ENCODE results near the gene PTPN6.
A peak's percentile ranks its signal among the peaks of the same experiment; 100 is the strongest.

PTPN6 gene

GRCh38 chr12:6942331-6942665 lies 8.9 kb upstream of the PTPN6 start:
- no peak for DNase-seq

GRCh38 chr12:6943389-6943721 lies 7.8 kb upstream of the PTPN6 start:
- DNase-seq, result peak; percentile 90

- peak; percentile 96 for DNase-seq
Measured at GRCh38 chr12:6943722-6944380, 7.3 kb upstream of the PTPN6 start, which contains the start of the genes C12orf57 and RNU7-1. Gene C12orf57 (plus strand): TSS chr12:6944022. CDS start chr12:6944122, 100 bp downstream. Gene RNU7-1 (plus strand): TSS chr12:6943816.

DNA sequence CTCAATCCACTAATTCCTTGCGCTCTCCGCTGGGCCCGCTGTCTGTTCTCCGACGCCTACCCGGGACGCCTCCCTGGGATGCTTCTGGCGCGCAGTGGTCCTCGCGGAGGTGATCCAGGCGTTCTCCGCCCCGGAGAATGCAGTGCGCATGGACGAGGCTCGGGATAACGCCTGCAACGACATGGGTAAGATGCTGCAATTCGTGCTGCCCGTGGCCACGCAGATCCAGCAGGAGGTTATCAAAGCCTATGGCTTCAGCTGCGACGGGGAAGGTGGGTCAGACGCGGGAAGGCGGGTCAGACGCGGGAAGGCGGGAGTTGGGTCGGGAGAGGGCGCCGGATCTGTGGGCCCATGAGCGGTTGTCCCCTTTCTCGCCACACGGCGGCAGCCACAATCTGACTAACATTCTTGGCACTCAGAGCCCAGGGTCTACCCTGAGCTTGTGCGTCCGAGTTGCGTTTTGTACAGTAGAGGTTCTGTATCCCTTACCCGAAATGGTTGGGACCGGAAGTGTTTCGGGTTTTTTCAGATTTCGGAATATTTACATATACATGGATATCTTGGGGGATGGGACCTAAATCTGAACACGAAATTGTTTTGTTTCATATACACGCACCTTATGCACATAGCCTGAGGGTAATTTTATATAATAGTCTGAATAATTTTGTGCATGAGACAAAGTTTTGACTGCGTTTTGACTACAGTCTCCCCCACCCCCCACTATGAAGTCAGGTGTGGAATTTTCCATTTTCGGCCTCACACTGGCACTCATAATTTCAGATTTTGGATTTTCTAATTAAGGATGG lies 6.6 kb upstream of the PTPN6 start:
- DNase-seq, result peak; percentile 95

DNA sequence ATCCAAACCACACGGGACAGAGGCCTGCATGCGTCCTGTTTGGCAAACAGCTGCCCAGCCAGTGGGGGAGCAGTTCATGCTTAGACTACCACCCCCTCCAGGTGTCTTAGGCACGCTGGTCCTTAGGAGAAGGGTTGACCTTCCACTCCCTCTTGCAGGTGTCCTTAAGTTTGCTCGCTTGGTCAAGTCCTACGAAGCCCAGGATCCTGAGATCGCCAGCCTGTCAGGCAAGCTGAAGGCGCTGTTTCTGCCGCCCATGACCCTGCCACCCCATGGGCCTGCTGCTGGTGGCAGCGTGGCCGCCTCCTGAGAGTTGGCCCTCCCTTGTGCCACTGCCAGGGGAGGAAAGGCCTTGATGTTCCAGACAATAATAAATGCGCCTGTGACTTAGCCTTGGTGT lies 5.5 kb upstream of the PTPN6 start:
- DNase-seq, result no peak

DNA sequence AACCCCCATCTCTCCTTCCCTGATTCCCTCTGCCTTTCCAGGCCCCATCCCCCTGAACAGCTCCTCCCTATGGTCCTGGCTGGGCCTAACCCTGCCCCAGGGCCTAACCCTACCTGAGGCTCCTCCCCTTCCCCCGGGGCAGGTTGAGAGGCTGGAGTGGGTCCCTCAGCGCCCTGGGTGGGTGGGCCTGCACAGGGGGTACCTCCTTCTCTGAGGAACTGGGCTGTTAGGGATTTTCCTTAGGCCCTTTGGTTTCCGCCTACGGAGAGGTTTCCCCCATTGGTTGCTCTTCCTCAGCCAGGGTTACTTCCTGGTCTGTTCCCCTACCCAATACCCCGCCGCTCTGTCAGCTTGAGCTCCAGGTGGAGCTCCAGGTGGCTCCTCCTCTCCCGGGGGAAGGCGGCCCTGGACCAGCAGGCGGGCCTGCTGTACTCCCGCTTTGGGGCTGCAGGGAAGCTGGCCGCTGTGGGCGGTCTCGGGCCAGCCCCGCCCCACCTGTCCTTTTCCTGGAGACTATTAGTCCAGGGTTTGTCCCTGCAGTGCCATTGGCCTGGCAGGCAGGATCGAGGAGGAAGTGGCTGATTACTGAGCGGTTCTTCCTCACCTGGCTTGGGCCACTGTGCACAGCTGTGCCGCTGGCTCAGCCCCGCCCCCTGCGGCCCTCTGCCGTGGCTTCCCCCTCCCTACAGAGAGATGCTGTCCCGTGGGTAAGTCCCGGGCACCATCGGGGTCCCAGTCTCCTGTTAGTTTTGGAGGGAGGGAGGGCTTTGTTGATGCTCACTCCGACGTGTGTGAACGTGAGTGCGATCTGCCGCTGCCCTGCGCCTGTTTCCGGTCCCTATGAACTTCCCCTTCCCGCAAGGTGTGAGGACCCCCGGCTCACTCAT lies 4.9 kb upstream of the PTPN6 start:
- DNase-seq, result peak; percentile 80

DNA sequence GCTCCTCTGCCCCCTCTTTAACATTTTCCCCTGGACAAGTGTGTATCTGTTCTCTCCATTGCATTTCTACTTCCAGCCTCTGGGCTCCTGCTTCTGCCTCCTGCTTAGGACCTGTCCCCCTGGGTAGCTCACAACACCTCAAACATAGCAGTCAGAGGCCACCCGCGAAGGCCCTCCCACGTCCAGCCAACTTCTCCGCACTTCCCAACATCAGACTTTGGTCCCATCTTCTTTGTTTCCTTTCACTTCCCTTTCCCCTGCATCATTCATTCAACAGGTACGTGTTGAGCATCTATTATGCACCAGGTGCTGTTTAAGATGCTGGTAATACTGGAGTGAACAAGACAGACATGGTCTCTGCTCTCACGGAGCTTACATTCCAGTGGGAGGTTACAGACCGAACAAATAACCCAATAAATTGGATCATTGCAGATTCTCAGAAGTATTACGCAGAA lies 4.2 kb upstream of the PTPN6 start:
- no peak for DNase-seq

- DNase-seq, result no peak
Measured at GRCh38 chr12:6947615-6948014, 3.5 kb upstream of the PTPN6 start.

GRCh38 chr12:6948873-6949594 lies 2.1 kb upstream of the PTPN6 start:
- peak; percentile 48 for DNase-seq

DNA sequence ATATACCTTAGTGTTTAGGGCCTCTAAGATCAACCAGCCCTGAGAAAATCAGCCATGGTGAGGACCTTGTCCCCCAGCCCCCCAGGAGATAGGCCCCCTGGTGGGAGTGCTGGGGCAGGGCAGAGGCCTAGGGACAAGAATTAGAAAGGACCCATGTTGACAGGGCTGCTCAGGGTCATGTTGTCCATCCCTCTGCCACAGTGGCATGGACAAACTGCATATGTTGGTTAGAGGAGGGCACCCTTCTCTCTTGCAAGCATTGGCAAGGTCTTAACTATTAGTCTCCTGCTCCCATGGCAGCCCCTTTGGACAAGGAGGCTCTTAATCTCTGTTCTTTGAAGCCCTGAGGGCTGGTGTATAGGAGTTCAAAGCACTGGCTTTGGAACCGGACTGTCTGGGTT lies 755 bp upstream of the PTPN6 start:
- DNase-seq, result peak; percentile 69

- DNase-seq, result peak; percentile 51
Measured at GRCh38 chr12:6951551-6952120, 480 bp downstream of the PTPN6 start.

DNA sequence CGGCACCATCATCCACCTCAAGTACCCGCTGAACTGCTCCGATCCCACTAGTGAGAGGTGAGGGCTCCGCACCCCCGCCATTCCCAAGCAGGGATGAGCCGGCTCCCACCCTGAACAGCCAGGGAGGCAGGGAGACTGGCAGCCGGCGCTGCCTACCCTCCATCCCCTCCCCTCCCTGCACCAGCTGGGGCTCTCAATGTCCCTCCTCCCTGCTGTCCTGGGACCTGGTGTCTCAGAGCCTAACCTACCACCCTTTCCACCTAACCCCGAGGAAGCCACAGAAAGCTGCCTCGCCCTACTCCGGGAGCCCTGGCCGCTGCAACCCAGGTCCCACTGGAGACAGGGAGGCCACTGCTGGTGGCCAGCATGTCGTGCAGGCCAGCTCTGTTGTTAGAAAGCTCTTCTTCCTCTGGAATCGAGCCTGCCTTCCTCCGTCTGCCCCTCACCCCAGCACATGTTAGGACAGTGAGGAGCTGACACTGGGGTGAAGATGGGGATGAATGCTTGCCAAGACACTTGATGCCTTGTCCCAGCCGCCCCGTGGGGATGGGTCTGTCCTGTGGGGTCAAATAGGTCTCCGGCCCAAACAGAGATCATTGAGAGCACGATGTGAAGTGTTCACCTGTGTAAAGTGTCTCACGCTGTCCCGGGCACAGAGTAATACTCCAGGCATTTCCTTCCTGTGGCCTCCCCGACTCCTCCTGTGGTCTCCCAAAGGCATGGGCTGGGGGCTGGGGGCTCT lies 1.1 kb downstream of the PTPN6 start:
- DNase-seq, result peak; percentile 53

DNA sequence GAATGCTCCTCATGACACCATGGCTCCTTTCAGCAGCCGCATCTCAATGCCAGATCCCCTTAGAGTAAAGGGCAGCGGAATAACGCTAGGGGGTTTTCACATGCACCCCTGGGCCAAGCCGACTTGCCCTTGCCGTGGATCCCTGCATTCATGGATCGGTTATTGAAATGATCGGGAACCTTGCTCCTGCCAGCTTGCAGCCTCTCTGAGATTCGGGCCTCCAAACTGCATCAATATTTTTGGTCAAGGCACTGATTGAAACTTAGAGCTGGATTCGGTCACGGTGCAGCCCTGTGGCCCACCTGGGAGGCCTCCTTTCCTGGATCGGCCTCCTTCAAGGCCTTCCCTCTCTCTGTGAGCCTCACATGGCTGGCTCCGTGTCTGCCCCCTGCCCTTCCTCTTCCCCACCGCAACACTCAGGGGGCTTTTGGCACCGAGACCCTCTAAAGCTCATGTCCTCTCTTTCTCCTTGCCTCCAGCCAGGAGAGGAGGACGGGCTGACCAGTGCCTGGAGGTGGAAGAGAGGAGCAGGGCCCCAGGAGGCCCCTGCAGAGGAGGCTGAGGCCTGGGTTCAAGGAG lies 1.8 kb downstream of the PTPN6 start:
- no peak for DNase-seq

DNA sequence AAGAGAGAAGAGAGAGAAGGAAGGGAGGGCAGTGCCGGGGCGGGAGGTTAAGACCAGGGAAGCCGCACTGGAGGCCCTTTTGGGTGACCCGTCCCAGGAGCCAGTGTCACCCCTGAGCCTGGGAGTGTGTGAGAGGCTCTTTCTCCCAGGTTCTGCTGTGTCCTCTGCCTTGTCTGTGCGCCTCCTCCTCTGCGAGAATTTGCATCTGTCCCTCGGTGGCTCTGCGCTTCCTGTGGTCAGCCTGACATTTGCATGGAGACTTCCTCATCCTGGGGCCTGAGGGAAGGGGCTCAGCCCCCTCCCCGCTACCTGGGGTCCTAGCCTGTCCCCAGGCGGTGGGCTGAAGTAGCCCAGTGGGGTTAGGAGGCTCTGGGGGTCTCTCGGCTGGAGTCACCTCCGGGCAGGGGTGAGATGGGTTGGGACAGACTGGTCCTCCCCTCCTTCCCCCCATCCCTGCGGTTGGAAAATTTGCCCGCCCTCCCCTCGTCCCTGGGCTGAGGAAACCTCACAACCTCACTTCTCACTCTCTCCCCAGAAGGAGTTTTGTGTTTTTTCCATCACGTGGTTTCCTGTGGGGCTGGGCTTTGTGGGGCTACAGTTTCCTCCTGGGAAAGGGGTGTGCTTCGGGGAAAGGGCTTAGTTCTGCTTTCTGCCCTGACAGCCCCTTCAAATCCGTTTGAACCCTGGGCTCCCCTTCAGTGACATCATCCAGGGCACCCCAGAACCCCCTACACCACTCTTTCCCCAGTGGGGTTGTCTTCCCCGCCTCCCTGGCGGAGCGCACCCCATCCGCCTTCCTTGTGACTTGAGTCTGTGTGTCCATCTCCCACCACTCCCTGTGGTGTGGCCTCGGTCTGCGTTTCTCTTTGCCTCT lies 2.5 kb downstream of the PTPN6 start:
- DNase-seq, result peak; percentile 91

GRCh38 chr12:6954316-6955107 lies 3.4 kb downstream of the PTPN6 start:
- no peak for DNase-seq

DNA sequence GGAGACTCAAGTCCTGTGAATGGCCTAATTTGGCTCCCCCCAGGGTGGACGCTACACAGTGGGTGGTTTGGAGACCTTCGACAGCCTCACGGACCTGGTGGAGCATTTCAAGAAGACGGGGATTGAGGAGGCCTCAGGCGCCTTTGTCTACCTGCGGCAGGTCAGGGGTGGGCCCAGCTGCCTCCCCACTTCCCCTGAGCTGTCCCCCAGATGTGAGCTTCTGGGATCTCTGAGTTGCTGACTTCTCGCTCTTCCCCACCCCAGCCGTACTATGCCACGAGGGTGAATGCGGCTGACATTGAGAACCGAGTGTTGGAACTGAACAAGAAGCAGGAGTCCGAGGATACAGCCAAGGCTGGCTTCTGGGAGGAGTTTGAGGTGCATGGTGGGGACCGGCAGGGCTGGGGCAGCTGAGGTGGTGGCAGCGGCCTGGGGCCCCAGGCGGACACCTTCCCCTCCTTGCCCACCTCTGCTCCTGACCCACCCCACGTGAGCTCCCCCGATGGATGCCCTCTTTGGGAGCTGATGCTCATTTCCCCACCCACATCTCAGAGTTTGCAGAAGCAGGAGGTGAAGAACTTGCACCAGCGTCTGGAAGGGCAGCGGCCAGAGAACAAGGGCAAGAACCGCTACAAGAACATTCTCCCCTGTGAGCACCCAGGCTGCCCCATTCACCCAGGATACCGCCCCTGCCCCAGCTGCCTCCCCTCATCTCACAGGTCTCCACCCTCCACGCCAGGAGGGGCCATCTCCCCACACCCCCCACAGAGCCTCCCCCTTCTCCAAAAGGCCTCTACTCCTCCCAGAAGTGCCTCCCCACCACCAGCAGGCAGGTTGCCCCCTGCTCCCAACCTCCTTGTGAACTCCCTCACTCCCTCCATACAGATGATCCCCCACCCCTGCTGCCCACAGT lies 4.2 kb downstream of the PTPN6 start:
- DNase-seq, result no peak

GRCh38 chr12:6956021-6956727 lies 5.0 kb downstream of the PTPN6 start:
- DNase-seq, result no peak
